DMS153 (cell line): Measurements from ENCODE around the gene ZP1.

ENCODE experiments used
- DNase-seq: peaks from one replicate; lab custom pipeline; 2025; lab: John Stamatoyannopoulos, UW

ZP1 gene

DNA sequence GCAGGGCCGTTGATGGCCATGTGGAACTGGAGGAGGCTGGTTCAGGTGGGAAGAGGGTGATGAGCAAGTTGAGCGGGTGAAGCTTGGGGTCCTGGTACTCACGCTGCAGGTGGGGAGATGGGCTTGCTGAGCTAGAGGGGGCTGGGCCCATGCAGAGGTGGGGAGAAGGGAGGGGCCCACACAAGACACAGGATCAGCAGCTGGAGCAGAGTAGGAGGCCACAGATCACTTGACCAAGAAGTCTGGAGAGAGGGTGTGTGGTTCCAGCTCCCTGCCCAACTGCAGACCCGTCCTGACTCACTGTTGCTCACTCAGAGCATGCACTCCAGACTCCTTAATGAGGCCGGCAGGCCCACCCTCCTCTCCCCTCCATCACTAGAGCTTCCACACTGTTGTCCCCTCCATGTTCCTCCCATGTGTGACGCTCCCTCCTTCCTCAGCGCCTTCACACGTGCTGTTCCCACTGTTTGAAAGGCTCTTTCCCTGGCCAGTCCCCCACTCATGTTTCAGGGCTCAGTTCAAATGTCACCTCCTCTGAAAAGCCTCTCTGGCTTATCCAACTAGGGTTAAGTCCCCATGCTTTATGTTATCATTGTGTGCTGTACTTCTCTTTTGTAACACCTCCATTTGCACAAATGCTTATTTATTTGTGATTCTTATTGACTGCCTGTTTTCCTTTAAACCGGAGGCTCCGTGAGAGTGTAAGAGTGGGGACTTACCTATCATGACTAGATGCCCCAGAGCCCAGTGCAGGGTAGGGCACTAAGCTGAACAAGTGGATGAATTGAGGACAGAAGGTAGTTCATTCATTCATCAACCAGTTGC lies 23.1 kb upstream of the ZP1 start:
- DNase-seq = no peak

DNA sequence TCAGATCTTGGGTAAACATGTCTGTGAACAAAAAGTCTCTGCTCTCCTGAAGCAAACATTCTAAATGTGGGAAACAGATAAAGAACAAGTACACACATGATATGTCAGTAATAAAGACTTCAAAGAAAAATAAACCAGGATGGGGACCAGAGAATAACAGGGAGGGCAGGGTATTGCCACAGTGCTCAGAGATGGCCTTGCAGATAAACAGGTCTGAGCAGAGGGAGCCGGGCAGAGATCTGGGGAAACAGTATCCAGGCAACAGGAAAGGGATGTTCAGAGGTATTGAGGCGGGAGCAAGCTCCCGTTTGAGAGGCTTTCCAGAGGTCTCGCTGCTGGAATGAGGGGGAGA lies 22.5 kb upstream of the ZP1 start:
- DNase-seq = no peak

DNA sequence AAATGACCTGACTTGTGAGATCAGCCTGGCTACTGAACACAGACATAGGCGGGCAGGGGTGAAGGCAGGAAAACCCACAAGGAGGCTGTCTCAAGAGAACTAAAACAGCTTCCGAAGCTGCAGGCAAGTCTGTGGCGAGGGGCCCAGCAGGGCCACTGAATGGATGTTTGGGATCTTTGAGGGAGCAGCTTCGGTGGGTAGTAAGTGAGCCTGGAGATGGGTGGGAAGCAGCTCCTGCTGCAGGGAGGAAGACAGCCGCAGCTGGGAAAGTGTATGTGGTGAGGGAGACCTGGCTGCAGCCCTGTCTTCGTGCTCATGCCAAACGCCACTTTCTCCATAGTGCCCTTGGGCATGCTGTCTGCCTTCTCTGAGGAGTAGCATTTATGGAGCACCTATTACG lies 22.0 kb upstream of the ZP1 start:
- DNase-seq = no peak

DNA sequence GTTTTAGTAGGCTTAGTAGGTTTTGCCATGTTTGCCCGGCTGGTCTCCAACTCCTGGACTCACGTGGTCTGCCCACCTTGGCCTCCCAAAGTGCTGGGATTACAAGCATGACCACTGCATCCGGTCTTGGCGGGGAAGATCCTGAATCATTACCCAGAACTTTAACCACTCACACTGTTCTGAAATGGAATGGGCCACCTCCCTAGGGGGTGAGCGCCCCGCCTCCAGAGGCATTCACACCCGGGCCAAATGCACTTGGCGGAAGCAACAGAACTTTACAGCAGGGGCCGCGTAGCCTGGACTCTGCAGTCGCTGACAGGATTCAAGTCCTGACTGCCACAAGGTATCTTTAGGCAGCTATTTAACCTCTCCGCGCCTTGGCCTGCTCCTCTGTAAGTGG lies 20.1 kb upstream of the ZP1 start:
- DNase-seq = no peak

DNA sequence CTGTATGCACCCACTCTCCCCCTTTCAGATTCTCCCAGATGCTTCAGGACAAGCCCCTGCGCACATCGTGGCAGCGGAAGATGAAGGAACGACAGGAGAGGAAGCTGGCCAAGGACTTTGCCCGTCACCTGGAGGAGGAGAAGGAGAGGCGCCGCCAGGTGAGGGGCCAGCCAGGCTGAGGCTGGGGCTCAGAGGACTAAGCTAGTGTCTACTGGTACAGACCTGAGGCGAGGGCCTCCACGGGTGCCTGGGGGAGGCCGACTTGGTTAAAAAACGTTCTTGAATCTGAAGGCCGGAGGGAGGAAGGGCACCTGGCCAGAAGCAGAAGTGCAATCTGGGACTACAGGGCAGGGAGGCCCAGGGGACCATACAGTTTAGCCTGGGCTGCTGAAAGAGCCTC lies 19.4 kb upstream of the ZP1 start:
- DNase-seq = no peak

DNA sequence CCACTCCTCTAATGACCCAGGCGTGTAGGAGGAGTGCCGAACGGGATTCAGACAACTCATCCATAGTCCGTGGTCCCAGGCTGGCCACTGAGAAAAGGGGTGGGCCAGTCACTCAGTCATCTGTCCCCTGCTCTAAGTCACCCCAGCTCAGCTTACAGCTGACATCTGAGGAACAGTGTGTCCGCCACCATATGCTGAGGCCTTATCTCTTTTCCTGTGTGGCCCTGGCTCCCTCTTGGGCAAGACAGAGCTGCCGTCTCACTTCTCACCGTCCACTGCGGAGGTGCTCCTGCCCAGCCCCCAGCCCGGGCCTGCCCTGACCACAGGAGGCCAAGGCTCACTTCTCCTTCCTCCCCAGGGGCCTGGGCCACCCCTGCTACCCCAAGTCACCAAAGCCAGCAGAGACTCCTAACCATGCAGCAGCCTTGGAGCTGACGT lies 18.6 kb upstream of the ZP1 start:
- DNase-seq = no peak

DNA sequence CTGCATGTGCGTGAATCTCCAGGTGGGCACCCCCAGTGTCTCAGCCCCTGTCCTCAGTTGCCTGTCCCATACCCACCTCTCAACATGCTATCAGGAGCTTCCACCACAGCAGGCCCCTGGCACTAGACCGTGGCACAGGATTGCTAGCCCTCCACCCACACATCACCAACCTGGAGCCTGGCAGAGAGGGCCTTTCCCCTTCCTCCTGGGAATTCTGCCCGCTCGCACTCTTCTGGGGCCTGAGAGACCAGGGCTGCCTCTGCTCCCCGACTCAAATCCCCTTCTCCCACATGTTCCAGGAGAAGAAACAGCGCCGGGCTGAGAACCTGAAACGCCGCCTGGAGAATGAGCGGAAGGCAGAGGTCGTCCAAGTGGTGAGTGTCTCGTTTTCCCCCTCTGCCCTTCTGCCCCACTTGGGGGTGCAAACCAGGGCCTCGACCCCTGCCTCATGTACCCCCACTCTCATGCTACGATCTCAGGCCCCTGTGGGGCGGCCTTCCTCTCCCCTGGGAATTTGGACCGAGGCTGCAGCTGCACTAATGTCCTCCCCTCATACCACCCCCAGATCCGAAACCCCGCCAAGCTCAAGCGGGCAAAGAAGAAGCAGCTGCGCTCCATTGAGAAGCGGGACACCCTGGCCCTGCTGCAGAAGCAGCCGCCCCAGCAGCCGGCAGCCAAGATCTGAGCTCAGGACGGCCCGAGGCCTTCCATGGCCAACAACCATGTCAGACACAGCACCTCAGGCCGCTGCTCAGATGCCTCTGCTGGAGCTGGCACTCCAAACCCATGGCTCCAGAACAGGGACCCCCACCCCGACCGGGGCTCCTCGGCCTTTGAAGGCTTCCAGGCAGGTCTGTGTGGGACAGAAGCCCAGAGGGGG lies 17.5 kb upstream of the ZP1 start:
- no peak for DNase-seq

DNA sequence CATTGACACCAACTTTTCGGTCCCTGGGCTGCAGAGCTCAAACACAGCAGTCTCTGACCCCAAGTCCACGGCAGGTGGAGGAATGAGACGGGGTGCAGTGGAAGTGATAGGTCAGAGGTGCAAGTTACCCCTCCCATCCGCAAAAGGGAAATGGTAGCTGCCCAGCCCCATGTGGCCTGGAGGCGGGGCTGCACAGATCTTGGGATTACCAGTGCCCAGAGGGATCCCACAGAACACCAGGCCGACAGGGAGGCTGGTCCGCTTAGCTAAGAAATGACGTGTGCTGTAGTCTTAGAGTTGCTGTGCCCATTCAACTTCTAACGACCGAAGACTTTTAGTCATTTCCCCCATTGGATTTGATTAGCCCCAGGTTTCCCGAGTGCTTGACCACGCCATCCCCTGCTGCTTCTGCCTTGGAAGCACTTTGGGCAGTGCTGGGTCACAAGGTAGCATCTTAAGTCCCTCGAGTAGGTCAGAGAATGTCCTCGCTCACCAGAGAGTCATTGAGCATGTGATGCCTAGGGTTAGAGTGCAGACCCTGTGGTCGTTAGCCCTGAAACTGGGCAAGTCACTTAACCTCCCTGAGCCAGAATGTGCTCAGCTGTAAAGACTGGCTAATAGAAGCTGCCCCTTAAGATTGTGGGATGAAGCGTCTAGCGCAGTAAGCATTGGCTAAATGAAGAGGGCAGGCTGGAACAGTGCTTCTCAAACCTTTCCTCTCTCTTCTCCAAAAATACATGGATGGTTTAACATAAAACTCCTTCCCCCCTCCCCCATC lies 15.8 kb upstream of the ZP1 start:
- DNase-seq = no peak

DNA sequence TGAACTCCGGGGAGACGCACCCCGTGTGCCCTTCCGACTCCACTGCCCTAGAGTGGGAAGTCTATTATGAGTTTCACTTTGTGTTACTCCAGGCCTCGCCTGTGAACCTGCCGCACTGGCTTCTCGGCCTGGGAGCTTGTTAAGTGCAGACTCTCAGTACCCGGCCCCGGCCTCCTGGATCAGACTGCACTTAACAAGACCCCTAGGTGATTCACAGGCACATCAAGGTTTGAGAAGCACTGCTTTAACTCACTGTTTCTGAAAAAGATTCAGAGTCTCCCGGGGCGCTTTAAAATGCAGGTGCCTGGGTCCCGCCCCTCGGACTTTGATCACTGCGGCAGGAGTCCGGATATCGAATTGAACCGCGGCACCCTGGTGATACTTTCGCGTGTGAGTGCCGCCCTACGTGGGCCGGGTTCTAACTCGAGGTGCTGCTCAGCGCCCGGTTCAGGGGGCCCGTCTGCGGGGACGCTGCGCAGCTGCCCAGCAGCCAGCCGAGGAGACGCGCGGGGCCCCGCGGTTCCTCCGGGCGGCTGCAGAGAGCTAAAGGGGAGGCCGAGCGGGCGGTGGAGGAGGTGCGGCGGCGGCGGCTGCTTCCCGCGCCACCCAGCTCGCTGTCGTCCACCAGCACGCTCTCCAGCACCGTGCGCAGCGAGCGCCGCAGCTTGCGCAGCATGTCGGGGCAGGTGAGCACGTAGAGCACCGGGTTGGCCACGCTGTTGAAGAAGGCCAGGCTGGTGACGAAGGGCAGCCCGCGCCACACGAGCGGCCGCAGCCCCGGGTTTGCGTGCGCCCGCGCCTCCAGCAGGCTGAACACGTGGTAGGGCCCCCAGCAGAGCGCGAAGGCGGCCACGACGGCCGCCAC lies 15.0 kb upstream of the ZP1 start:
- DNase-seq = no peak

DNA sequence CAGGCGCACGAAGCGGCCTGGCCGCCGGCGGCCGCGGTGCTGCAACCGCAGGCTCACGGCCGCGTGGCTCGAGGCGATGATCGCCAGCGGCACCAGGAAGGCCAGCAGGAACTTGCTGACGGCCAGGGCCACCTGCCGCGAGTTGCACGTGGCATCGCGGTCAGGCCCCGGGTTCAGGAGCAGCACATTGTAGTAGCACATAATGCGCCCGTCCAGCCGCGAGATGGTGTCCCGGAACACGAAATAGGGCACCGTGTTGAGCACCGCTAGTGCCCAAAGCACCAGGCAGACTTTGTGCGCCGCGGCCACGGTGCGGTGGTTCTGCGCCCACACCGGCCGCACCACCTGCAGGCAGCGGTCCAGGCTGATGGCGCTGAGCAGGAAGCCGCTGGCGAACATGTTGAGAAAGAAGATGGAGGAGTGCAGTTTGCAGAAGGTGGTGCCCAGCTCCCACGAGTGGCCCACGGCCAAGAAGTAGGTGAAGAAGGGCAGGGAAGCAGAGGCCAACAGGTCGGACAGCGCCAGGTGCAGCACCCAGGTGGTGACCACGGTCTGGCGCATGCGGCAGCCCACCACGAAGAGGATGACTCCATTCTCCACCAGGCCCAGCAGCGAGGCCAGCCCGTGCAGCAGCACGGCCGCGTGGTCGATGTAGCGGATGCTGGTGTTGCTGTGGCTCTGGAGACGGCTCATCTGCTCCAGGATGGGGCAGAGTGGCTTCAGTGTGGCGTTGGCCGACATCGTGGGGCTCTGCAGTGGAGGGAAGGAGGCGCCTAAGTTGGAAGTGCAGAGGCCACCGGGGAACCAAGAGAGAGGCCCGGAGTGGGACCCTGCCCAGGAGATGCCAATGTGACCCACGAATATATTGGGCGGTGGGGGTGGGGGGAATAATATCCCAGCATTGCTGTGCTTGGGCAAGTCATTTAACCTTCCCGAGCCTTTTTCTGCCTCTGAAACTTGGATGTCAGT lies 14.1 kb upstream of the ZP1 start:
- no peak for DNase-seq

DNA sequence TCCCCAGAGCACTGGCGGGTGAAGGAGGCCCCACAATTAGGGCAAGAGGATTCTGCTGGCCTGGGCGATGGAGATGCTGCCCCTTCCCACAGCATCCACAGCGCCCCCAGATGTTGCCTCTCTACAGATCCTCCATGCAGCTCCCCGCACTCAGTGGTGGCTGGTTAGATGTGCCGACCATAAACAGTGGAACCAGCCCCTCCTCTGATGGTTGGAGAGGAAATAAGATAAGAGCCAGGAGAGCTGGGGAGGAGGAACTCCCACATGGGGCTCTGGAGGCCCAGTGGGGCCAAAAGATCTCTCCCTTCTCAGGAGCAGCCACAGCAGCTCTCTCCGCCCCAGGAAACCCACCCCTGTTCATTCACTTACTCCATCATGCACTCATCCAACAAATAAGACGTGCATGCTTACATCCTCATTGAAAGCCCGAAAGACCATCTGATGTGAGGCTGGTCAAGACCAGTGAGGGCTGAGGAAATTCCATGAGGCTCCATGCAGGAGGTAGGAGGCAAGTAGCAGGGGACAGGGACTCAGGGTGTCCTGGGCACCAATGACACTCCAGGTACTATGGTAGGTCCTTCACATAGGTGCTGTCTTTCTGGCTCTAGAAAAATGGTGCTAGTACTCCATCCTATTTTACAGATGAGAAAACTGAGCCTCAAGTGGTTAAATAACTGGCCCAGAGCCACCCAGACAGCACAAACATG lies 13.0 kb upstream of the ZP1 start:
- no peak for DNase-seq

DNA sequence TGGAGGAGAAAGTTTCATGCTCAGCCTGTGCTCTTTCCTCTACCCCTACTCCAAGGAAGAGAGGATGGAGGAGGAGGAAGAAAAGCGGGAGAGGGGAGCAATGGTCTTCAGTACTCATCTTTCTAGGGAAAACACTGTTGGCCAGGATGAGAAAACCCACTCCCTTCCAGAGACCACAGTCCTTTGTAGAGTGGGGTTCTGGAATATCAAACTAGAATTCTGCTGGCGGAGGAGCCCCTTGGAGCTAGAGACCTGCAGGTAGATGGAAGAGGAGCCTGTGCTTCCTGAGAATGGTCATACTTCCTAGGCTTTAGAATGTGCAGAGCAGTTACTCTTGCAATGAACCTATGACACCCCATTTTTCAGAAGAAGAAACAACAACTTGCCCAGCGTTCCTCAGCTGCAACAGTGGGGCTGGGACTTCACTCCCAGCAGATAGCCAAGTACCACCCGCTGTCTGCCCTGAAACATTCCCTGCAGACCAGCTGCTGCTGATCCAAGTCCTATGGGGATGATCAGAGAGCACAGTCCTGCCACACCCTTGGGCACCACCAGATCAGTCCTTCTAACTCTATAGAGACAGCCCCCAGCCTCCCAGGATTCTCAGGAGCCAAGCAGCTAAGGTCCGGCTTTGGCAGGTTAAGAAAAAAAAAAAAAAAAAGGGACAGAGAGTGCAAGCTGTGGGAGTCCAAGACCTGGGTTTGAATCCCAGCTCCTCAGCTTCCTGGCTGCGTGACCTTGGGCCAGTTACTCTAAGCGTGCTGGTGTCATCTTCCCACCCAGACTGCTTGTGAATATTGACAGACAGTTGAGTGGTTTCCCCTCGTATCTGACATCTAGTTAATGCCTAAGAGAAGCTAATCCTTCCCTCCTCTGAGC lies 12.3 kb upstream of the ZP1 start:
- DNase-seq = no peak

DNA sequence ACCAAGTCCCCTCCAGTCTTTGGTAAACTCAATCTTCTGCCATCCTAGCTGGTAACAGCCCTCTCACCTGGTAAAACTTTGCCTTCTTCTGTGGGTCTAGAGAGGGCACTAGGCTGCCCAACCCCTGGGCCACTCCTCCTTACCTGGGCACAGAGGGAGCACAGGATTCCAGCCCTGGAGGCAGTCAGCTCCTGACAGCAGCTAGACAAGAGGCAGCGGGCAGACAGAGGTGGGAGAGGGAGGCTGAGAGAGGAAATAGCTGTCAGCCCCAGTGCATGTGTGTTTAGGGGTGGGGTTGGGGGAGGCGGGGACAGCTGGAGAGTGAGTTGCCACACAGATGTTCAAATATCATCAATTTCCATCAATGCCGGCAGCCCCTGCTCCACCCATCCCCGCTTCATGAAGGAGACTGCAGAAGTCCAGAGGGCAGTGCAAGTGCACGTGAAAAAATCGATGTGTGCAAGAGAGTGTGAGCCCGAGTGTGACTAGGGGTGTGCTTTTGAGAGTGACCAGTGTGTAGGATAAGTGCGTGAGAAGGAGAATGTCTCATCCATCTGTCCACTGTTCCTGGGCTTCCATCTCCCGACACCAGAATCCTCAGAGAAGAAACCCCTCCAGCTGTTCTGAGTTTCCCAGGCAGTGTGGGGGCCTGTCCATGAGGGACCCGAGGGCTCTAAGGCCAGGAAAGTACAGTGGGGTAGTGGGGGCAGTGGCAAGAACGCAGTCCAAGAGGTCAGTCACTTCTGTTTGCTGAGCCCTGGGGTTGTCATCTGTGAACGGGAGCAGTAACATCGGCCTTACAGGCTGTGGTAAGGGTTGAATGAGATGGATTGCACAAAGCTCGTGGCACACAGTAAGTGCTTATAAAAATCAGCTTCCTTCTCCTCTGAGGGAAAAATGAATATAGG lies 11.4 kb upstream of the ZP1 start, which contains the start of gene PTGDR2:
Gene PTGDR2 (minus strand): TSS at position 225 of the 908 bp plus-strand sequence. CDS start 2,228 bp downstream, outside the sequence.
- no peak for DNase-seq

DNA sequence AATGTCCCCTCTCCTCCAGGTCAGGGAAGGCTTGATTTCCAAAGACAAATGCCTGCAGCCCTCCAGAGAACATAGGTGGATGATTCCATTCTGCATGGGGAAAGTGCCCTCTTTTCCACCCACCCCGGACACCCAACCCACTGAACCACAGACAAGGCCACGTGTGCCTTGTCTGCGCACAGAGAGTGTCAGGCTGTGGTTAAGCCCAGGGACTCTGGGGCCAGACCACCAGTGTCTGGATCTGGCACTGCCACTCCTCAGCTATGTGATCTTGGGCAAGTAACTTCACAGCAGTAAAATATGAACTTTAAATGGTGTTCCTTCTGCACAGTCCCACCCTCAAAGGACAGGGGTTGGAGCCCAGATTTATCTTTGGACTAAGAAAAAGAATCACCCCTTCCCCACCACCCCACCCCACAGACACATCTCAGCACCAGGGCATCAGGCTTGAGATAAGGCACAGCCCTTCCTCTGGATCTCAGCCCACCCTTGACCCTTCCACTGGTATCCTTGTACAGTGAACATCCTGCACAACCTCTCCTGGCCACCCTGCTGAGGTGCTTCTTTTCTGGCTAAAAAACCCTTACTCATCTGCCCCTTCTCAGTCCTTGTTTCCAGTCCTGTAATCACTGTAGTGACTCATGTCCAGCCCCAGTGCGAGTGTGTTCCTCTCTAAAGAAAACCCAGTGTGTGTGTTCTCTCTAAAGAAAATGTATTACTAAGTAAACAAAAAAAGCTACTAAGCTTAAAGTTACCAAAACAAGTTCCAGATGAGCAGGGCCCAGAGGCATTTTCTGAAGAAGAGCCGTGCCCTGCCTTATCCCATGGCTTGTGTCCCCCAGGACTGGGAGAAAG lies 9.7 kb upstream of the ZP1 start:
- no peak for DNase-seq

DNA sequence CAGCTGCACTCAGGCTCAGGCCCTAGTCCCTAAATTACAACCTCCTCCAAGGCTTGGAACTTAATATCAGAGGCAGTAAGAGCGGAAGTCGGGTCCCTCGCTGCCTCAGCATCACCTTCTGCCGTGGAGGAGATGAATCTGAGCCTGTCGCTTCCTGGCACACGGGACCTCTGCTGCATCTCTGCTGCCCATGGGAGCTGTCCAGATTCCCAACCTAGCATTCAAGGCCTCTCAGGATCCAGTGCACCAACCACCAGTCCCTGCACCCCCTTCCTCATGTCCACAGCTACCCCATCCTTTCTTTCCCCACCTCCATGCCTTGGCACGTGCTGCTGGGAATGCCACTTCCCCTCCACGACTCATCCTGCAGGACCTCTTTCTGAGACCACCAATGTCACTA lies 9.1 kb upstream of the ZP1 start:
- no peak for DNase-seq

DNA sequence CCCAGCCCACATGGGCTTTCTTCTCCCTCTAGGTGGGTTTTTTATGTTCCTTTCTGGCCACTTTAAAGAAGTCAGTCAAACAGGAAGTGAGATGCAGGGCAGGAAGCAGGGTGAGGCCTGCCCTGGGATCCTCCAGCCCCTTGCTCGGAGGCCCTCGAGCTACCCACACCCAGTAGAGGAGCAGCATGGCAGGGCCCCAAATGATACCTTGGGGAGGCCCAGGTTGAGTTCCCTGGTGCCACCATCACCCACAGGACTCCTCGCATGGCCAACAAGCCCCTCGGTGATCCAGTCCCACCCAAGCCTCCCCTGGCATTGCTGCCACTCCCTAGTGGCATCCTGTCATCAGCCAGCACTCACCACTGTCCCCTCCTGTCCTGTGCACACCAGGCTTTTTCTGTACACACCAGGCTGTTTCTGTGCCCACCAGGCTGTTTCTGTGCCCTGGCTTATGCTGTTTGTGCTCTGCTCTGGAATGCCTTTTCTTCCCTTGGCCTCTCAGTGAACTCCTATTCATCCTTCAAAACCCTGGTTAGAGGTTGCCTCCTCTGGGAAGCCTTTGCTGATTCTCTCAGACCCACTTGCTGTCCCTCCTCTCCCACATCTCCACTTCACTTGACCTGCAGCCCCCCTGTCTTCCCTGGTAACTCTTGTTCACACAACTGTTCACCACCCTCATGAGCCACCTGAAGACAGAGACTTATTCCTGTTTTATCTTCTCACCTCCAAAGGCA lies 8.4 kb upstream of the ZP1 start:
- DNase-seq = no peak
